ENCODE results near the gene MED7. TPM values are rescaled to one million over a fixed set of nuclear protein-coding genes. Genes with fewer than 3 reads are reported as not detected.

The MED7 gene
- total and polyA plus RNA-seq, 8 donors = 3.7 to 13.2 (median 5.0) TPM

- no peak overlapping the region for H3K27ac ChIP-seq
These were observed 22.6 kb downstream of the MED7 start for GRCh38 chr5:157120102-157120501.

GRCh38 chr5:157116483-157116954 lies 26.1 kb downstream of the MED7 start:
- H3K4me3 ChIP-seq = no peak overlapping the region
- ATAC-seq (no peak), FAIRE-seq (no peak), DNase-seq (no peak)
- intact Hi-C loops (cut with DNase I) = no loop called here
- WGBS, 2 donors = 75 to 77% methylated on average over 6 of the region's 6 CpGs
- no peaks in the 10 kb centered on the region for H3K27me3 ChIP-seq
- no peaks in the 10 kb centered on the region for H3K36me3 ChIP-seq
- no peak for TF ChIP-seq CTCF (IDR thresholded peaks at IDR 0.05)
- no peaks in the 10 kb centered on the region for H3K4me1 ChIP-seq
- H3K27ac ChIP-seq = no peak overlapping the region
- H3K9me3 ChIP-seq = no peaks in the 10 kb centered on the region

More at GRCh38 chr5:157120102-157120501, 22.6 kb downstream of the MED7 start:
- FAIRE-seq (no peak), ATAC-seq (no peak), DNase-seq (no peak)
- TF ChIP-seq CTCF (IDR thresholded peaks at IDR 0.05) = no peak
- Histone ChIP-seq H3K4me3 (no peak overlapping the region), H3K36me3 (no peaks in the 10 kb centered on the region), H3K27me3 (no peaks in the 10 kb centered on the region), H3K9me3 (no peaks in the 10 kb centered on the region), H3K4me1 (no peaks in the 10 kb centered on the region)
- intact Hi-C loops (cut with DNase I) = no loop called here
- WGBS, 2 donors = 68 to 86% methylated on average over 1 of the region's 1 CpG

GRCh38 chr5:157115502-157115901 lies 27.2 kb downstream of the MED7 start:
- no peaks in the 10 kb centered on the region for H3K4me1 ChIP-seq
- 8 to 21% methylated on average over 1 of the region's 1 CpG for WGBS, 2 donors
- DNase-seq (no peak), ATAC-seq (no peak), FAIRE-seq (no peak)
- intact Hi-C loops (cut with DNase I) = no loop called here
- no peak for TF ChIP-seq CTCF (IDR thresholded peaks at IDR 0.05)
- no peak overlapping the region for H3K4me3 ChIP-seq
- H3K27me3 ChIP-seq = no peaks in the 10 kb centered on the region
- H3K9me3 ChIP-seq = no peaks in the 10 kb centered on the region
- no peak overlapping the region for H3K27ac ChIP-seq
- no peaks in the 10 kb centered on the region for H3K36me3 ChIP-seq

GRCh38 chr5:157115012-157115411 lies 27.7 kb downstream of the MED7 start:
- DNase-seq (no peak), ATAC-seq (no peak), FAIRE-seq (no peak)
- no peaks in the 10 kb centered on the region for H3K4me1 ChIP-seq
- no peak overlapping the region for H3K4me3 ChIP-seq
- TF ChIP-seq CTCF (IDR thresholded peaks at IDR 0.05) = no peak
- H3K9me3 ChIP-seq = no peaks in the 10 kb centered on the region
- no peaks in the 10 kb centered on the region for H3K27me3 ChIP-seq
- intact Hi-C loops (cut with DNase I) = no loop called here
- no peaks in the 10 kb centered on the region for H3K36me3 ChIP-seq
- no peak overlapping the region for H3K27ac ChIP-seq

- no peak for FAIRE-seq
- peak in 1 of 4 donors; percentile 29 for ATAC-seq
- Histone ChIP-seq H3K9me3 (no peaks in the 10 kb centered on the region), H3K4me3 (no peak overlapping the region), H3K4me1 (no peaks in the 10 kb centered on the region), H3K36me3 (no peaks in the 10 kb centered on the region), H3K27me3 (no peaks in the 10 kb centered on the region), H3K27ac (no peak overlapping the region)
- intact Hi-C loops (cut with DNase I) = no loop called here
- DNase-seq = no peak
- no peak for TF ChIP-seq CTCF (IDR thresholded peaks at IDR 0.05)
- WGBS, 2 donors = 62 to 72% methylated on average over 5 of the region's 5 CpGs
These were observed 29.7 kb downstream of the MED7 start for GRCh38 chr5:157113002-157113401.

Data from pancreas (tissue), 10 donors.